ENCODE results near the gene SLC30A10. TPM values are rescaled to one million over a fixed set of nuclear protein-coding genes. Genes with fewer than 3 reads are reported as not detected.

Gene SLC30A10
- total RNA-seq, 1 experiment from 2014 or later, result not detected

Other genes with a start within 250 kb of the SLC30A10 start
- 143 TPM for gene EPRS1, start 117.9 kb upstream of the SLC30A10 start, total RNA-seq (2021; ENCODE audit: unreplicated experiment)
- gene BPNT1, start 161.2 kb upstream of the SLC30A10 start, total RNA-seq (2021; ENCODE audit: unreplicated experiment), result 20.8 TPM
- 106 TPM for gene IARS2, start 165.6 kb upstream of the SLC30A10 start, total RNA-seq (2021; ENCODE audit: unreplicated experiment)